ENCODE results near the gene TROAP.
"Not testable (repeated sequence)": the region's sequence is repeated elsewhere in the genome, so short reads cannot be mapped to it uniquely, and the experiment has no call there.

Gene TROAP

GRCh38 chr12:49377386-49377785 lies 54.3 kb downstream of the TROAP start (continued):
- no peak for TF ChIP-seq ZNF362 (tag by site-specific recombination; IDR thresholded peaks at IDR 0.05)
- no peak for TF ChIP-seq ZSCAN16 (tag by site-specific recombination; IDR thresholded peaks at IDR 0.05)
- TF ChIP-seq ZBTB10 (tag by site-specific recombination; IDR thresholded peaks at IDR 0.05) = no peak

- POLR2A ChIA-PET; H3K27ac ChIP-seq (ENCODE audit: extremely low read depth, low read depth, low read length); H3K9me3 ChIP-seq (ENCODE audit: control insufficient read depth, insufficient read depth, low read depth, low read length); H3K4me3 ChIP-seq (ENCODE audit: low read depth, low read length); H3K36me3 ChIP-seq (ENCODE audit: control insufficient read depth in 2 of 2, insufficient read depth in 1 of 2, low read length in 2 of 2); H3K4me1 ChIP-seq (ENCODE audit: control insufficient read depth, insufficient read depth, low read length): not testable (repeated sequence)
- TF ChIP-seq ZNF146 (tag by site-specific recombination; IDR thresholded peaks at IDR 0.05) = peak; percentile 91
- CTCF ChIA-PET = interaction anchor here (1.4 to 2.7 kb wide), 2 partner anchors 9 to 22 kb away, joined by 4 to 11 read pairs; no protein-coding TSS in a partner anchor
Observed at GRCh38 chr12:49380184-49380583, 57.1 kb downstream of the TROAP start.

Measured in HEK293 (cell line).